ENCODE results near the gene HSP90B1.

The HSP90B1 gene

GRCh38 chr12:103929046-103929783, 995 bp upstream of the HSP90B1 start:
- DNase-seq (ENCODE audit: low read depth in 1 of 2, low spot score in 1 of 2), result peak; percentile 56 to 64

- no peak for DNase-seq (ENCODE audit: low read depth in 1 of 2, low spot score in 1 of 2)
These were observed 501 bp upstream of the HSP90B1 start for GRCh38 chr12:103929784-103930033.

GRCh38 chr12:103930787-103931735, 851 bp downstream of the HSP90B1 start:
- no peak for DNase-seq (ENCODE audit: low read depth in 1 of 2, low spot score in 1 of 2)

- DNase-seq (ENCODE audit: low read depth in 1 of 2, low spot score in 1 of 2), result no peak
These were observed 3.0 kb downstream of the HSP90B1 start for GRCh38 chr12:103933237-103933636.

GRCh38 chr12:103936679-103937078, 6.5 kb downstream of the HSP90B1 start:
- no peak for DNase-seq (ENCODE audit: low read depth in 1 of 2, low spot score in 1 of 2)

GRCh38 chr12:103944964-103945363, 14.8 kb downstream of the HSP90B1 start:
- DNase-seq (ENCODE audit: low read depth in 1 of 2, low spot score in 1 of 2), result no peak

- DNase-seq (ENCODE audit: low read depth in 1 of 2, low spot score in 1 of 2), result no peak
These were observed 17.8 kb downstream of the HSP90B1 start for GRCh38 chr12:103947871-103948555.

GRCh38 chr12:103948746-103949406, 18.7 kb downstream of the HSP90B1 start:
- no peak for DNase-seq (ENCODE audit: low read depth in 1 of 2, low spot score in 1 of 2)

- no peak for DNase-seq (ENCODE audit: low read depth in 1 of 2, low spot score in 1 of 2)
These were observed 22.3 kb downstream of the HSP90B1 start for GRCh38 chr12:103952497-103952896.

GRCh38 chr12:103955811-103956508, 25.8 kb downstream of the HSP90B1 start:
- DNase-seq (ENCODE audit: low read depth in 1 of 2, low spot score in 1 of 2), result no peak

- DNase-seq (ENCODE audit: low read depth in 1 of 2, low spot score in 1 of 2), result no peak
These were observed 26.4 kb downstream of the HSP90B1 start for GRCh38 chr12:103956509-103957027.

- no peak for DNase-seq (ENCODE audit: low read depth in 1 of 2, low spot score in 1 of 2)
These were observed 27.7 kb downstream of the HSP90B1 start for GRCh38 chr12:103957865-103958388.

- no peak for DNase-seq (ENCODE audit: low read depth in 1 of 2, low spot score in 1 of 2)
These were observed 28.4 kb downstream of the HSP90B1 start for GRCh38 chr12:103958621-103959020.

GRCh38 chr12:103960616-103961227, 30.5 kb downstream of the HSP90B1 start:
- no peak for DNase-seq (ENCODE audit: low read depth in 1 of 2, low spot score in 1 of 2)

GRCh38 chr12:103962493-103962892, 32.3 kb downstream of the HSP90B1 start:
- no peak for DNase-seq (ENCODE audit: low read depth in 1 of 2, low spot score in 1 of 2)

- DNase-seq (ENCODE audit: low read depth in 1 of 2, low spot score in 1 of 2), result no peak
These were observed 34.6 kb downstream of the HSP90B1 start for GRCh38 chr12:103964805-103965204.

- DNase-seq (ENCODE audit: low read depth in 1 of 2, low spot score in 1 of 2), result no peak
These were observed 35.0 kb downstream of the HSP90B1 start for GRCh38 chr12:103965255-103965589.

- DNase-seq (ENCODE audit: low read depth in 1 of 2, low spot score in 1 of 2), result peak; percentile 92 to 94
These were observed 35.6 kb downstream of the HSP90B1 start, which contains the start of gene TDG for GRCh38 chr12:103965590-103966504. Gene TDG, plus strand, starts transcription at chr12:103965872. Its CDS starts 166 bp downstream, at chr12:103966038.

GRCh38 chr12:103966736-103967135, 36.5 kb downstream of the HSP90B1 start:
- DNase-seq (ENCODE audit: low read depth in 1 of 2, low spot score in 1 of 2), result no peak

Data from activated T-helper 1 cell treated with anti-CD3 and anti-CD28 coated beads, Interleukin-2, amount 50 U/mL, for 16 hours (primary cell).